OCI-LY1 (cell line): ENCODE data around the gene SLMAP.

Experiments used
- H2AFZ ChIP-seq: fragments of 200-600 bp; sonication (generic), shearing (Covaris generic); 2 replicates; pipeline ENCODE4 v1.6.0; 2014; ENCODE audit warnings: antibody characterized with exemption, mild to moderate bottlenecking, low read length
- H3F3A ChIP-seq: fragments of 200-600 bp; sonication (generic), shearing (Covaris generic); 2 replicates; pipeline ENCODE4 v1.6.0; 2014; ENCODE audit warnings: mild to moderate bottlenecking, antibody characterized with exemption, low read length, moderate library complexity; ENCODE audit not compliant: insufficient read depth
- H3K27ac ChIP-seq: fragments of 200-600 bp; sonication (generic); 2 replicates; pipeline ENCODE4 v1.5.1; 2014; ENCODE audit warnings: low read length, mixed run types, mild to moderate bottlenecking, low read depth; ENCODE audit not compliant: poor library complexity, severe bottlenecking
- H3K27me3 ChIP-seq: fragments of 200-600 bp; sonication (generic); 2 replicates; pipeline ENCODE4 v1.6.0; 2014; ENCODE audit warnings: antibody characterized with exemption, mild to moderate bottlenecking, low read length, moderate library complexity; ENCODE audit not compliant: insufficient read depth
- H3K36me3 ChIP-seq: fragments of 200-600 bp; sonication (generic); 2 replicates; pipeline ENCODE4 v1.6.1; 2014; ENCODE audit warnings: mild to moderate bottlenecking, antibody characterized with exemption, low read length, moderate library complexity, mixed read lengths; ENCODE audit not compliant: insufficient read depth
- H3K4me1 ChIP-seq: fragments of 200-600 bp; sonication (generic); 2 replicates; pipeline ENCODE4 v1.5.1; 2014; ENCODE audit warnings: mild to moderate bottlenecking, low read length, moderate library complexity; ENCODE audit not compliant: insufficient read depth, severe bottlenecking
- H3K4me2 ChIP-seq: fragments of 200-600 bp; sonication (generic), shearing (Covaris generic); 2 replicates; pipeline ENCODE4 v1.6.1; 2014; ENCODE audit warnings: low read length
- H3K4me3 ChIP-seq: fragments of 200-600 bp; sonication (generic); 2 replicates; pipeline ENCODE4 v1.5.1; 2014; ENCODE audit warnings: low read length, low read depth, mild to moderate bottlenecking, mixed read lengths; ENCODE audit not compliant: poor library complexity, severe bottlenecking
- H3K79me2 ChIP-seq: fragments of 200-600 bp; shearing (Covaris generic); 2 replicates; pipeline ENCODE4 v1.6.1; 2016; ENCODE audit warnings: mixed run types, low read length, mixed read lengths; ENCODE audit not compliant: insufficient read depth
- H3K9ac ChIP-seq: fragments of 200-600 bp; sonication (generic), shearing (Covaris generic); 2 replicates; pipeline ENCODE4 v1.6.1; 2014; ENCODE audit warnings: mild to moderate bottlenecking, low read length, mixed read lengths
- H3K9me2 ChIP-seq: fragments of 200-600 bp; sonication (generic), shearing (Covaris generic); 2 replicates; pipeline ENCODE4 v1.6.1; 2014; ENCODE audit warnings: low read depth, mild to moderate bottlenecking, low read length, mixed read lengths
- H3K9me3 ChIP-seq: fragments of 200-600 bp; shearing (Covaris generic); 2 replicates; pipeline ENCODE4 v1.6.1; 2014; ENCODE audit warnings: low read length, mixed read lengths
- H4K20me1 ChIP-seq: fragments of 200-600 bp; sonication (generic), shearing (Covaris generic); 2 replicates; pipeline ENCODE4 v1.6.0; 2016; ENCODE audit warnings: mild to moderate bottlenecking, low read length; ENCODE audit not compliant: insufficient read depth
- EZH2 ChIP-seq: fragments of 200-600 bp; sonication (generic), shearing (Covaris generic); IDR thresholded peaks from 2 replicates; pipeline ENCODE4 v1.8.0; 2017; ENCODE audit warnings: borderline replicate concordance, mixed run types, mild to moderate bottlenecking, antibody characterized with exemption, low read length, moderate library complexity, mixed read lengths
- TF ChIP-seq, protein P1 (sequence below): fragments of 200-600 bp; sonication (generic), shearing (Covaris generic); IDR thresholded peaks from 2 replicates; pipeline ENCODE4 v1.5.1; 2017; ENCODE audit warnings: mild to moderate bottlenecking, antibody characterized with exemption, low read length, moderate library complexity, mixed read lengths

The SLMAP gene

DNA sequence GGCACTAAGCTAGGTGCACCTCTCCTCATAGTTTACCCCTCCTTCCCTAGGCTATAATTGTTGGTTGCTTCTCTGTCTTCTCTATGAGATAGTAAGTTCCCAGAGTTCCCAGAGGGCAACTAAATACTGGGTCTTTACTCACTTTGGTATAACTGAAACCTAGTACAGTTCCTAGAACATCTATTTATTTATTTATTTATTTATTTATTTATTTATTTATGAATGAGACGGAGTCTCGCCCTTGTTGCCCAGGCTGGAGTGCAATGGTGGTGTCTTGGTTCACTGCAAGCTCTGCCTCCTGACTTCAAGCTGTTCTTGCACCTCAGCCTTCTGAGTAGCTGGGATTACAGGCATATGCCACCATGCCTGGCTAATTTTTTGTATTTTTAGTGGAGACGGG is 181.0 kb downstream of the SLMAP start:
- Histone ChIP-seq H3K9ac (no peak overlapping the region), H3K27me3 (no peaks in the 10 kb centered on the region), H3K4me3 (no peak overlapping the region)

DNA sequence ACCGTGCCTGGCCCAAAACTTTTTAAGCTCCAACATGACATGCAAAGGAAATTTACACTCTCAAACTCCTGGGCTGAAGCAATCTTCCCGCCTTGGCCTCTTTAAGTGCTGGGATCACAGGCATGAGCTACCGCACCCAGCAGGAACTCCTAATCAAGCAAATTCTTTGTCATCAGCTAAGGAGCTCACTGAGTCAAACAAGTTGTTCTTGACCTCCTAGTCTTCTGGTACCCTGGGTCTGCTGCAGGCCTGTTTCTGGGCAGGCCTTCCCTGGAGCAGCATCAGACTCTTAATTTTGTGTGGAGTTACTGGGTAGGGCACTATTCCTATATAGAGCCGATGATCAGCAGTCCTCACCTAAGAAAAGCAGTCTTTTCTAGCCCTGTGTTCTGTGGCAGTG is 183.7 kb downstream of the SLMAP start:
- Histone ChIP-seq H3K9me3 (no peaks in the 10 kb centered on the region), H3K36me3 (no peaks in the 10 kb centered on the region), H3K9me2 (no peaks in the 10 kb centered on the region), H3K79me2 (no peaks in the 10 kb centered on the region), H4K20me1 (no peaks in the 10 kb centered on the region), H3K27me3 (no peaks in the 10 kb centered on the region), H3K4me2 (no peak overlapping the region), H3F3A (no peaks in the 10 kb centered on the region), H2AFZ (no peak overlapping the region), H3K4me3 (no peak overlapping the region), H3K9ac (no peak overlapping the region), H3K4me1 (no peaks in the 10 kb centered on the region), H3K27ac (no peak overlapping the region)
- TF ChIP-seq, protein P1, sequence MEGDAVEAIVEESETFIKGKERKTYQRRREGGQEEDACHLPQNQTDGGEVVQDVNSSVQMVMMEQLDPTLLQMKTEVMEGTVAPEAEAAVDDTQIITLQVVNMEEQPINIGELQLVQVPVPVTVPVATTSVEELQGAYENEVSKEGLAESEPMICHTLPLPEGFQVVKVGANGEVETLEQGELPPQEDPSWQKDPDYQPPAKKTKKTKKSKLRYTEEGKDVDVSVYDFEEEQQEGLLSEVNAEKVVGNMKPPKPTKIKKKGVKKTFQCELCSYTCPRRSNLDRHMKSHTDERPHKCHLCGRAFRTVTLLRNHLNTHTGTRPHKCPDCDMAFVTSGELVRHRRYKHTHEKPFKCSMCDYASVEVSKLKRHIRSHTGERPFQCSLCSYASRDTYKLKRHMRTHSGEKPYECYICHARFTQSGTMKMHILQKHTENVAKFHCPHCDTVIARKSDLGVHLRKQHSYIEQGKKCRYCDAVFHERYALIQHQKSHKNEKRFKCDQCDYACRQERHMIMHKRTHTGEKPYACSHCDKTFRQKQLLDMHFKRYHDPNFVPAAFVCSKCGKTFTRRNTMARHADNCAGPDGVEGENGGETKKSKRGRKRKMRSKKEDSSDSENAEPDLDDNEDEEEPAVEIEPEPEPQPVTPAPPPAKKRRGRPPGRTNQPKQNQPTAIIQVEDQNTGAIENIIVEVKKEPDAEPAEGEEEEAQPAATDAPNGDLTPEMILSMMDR, result no peak

More for the DNA sequence above, 181.0 kb downstream of the SLMAP start:
- H3K9me3 ChIP-seq, result no peaks in the 10 kb centered on the region
- H2AFZ ChIP-seq, result no peak overlapping the region
- H4K20me1 ChIP-seq, result no peaks in the 10 kb centered on the region
- H3F3A ChIP-seq, result no peaks in the 10 kb centered on the region
- H3K79me2 ChIP-seq, result no peaks in the 10 kb centered on the region
- TF ChIP-seq, protein P1, result no peak
- TF ChIP-seq EZH2, result no peak
- no peak overlapping the region for H3K27ac ChIP-seq
- H3K4me1 ChIP-seq, result no peaks in the 10 kb centered on the region
- no peaks in the 10 kb centered on the region for H3K36me3 ChIP-seq
- no peak overlapping the region for H3K4me2 ChIP-seq
- no peaks in the 10 kb centered on the region for H3K9me2 ChIP-seq

DNA sequence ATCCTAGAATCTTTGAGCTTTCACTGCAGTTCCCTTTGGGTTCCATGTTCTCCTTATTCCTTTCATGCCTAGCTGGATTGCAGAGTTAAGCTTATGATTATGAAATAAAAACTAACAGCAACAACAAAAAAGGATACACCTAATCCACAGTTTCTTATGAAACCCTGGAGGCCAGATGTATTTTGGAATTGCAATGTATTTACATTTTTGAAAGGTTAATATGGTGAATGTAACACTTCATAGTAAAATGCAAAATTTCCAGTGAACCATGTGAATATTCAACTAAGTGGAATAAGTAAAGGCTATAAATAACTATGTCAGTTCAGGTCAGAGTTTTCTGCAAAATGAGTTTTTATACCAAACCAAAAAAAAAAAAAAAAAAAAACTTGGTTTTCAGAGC is 186.3 kb downstream of the SLMAP start:
- Histone ChIP-seq H3K9me3 (no peaks in the 10 kb centered on the region), H3K27me3 (no peaks in the 10 kb centered on the region), H3K9ac (no peak overlapping the region), H3K27ac (no peak overlapping the region), H3K4me1 (no peaks in the 10 kb centered on the region), H4K20me1 (no peaks in the 10 kb centered on the region), H3K9me2 (no peaks in the 10 kb centered on the region), H2AFZ (no peak overlapping the region), H3F3A (no peaks in the 10 kb centered on the region), H3K4me2 (no peak overlapping the region), H3K4me3 (no peak overlapping the region), H3K36me3 (no peaks in the 10 kb centered on the region), H3K79me2 (no peaks in the 10 kb centered on the region)
- TF ChIP-seq, protein P1, result no peak
- no peak for TF ChIP-seq EZH2
